H1 (cell line): Measurements from ENCODE around the gene TEAD1. TPM values are rescaled to one million over a fixed set of nuclear protein-coding genes. Genes with fewer than 3 reads are reported as not detected.

Source experiments
- CTCF ChIA-PET: fragments of 300-600 bp; sonication (Branson Sonifier 250); formaldehyde crosslinking; loops from one replicate; lab custom pipeline; 2021; ENCODE audit not compliant: partially characterized antibody; lab: Charles Lee
- POLR2A ChIA-PET: fragments of 300-600 bp; sonication (Branson Sonifier 250); formaldehyde crosslinking; loops from one replicate; lab custom pipeline; 2021; ENCODE audit warnings: inconsistent platforms; ENCODE audit not compliant: partially characterized antibody; lab: Charles Lee
- DNase-seq, 2 experiments: peaks; one replicate each; pipeline versions ENCODE4 v3.0.0 to v3.0.0-alpha.2; 2010 to 2022; ENCODE audit warnings: low spot score in 2 of 2, low read depth in 1 of 2, mixed read lengths in 1 of 2
- FAIRE-seq: peaks from 2 replicates; lab custom pipeline; 2011; peaks lifted over from hg19 to GRCh38; lab: Jason Lieb, UNC
- H2AFZ ChIP-seq: 2 replicates; pipeline ENCODE4 v1.8.1; 2012; ENCODE audit warnings: low read length, inconsistent platforms
- H2AK5ac ChIP-seq: 2 replicates; pipeline ENCODE4 v1.6.1; 2013; ENCODE audit warnings: low read depth, low read length
- H2BK120ac ChIP-seq: replicated peaks from 2 replicates; pipeline ENCODE3; 2013; ENCODE audit warnings: low read depth, low read length, inconsistent platforms
- H2BK12ac ChIP-seq: 2 replicates; pipeline ENCODE4 v1.6.1; 2013; ENCODE audit warnings: low read depth, low read length
- H2BK15ac ChIP-seq: 2 replicates; pipeline ENCODE4 v1.6.1; 2013; ENCODE audit warnings: low read length
- H2BK20ac ChIP-seq: 2 replicates; pipeline ENCODE4 v1.6.1; 2013; ENCODE audit warnings: low read length
- H2BK5ac ChIP-seq: 2 replicates; pipeline ENCODE4 v1.6.1; 2013; ENCODE audit warnings: low read depth, low read length
- H3K14ac ChIP-seq: 2 replicates; pipeline ENCODE4 v1.6.1; 2013; ENCODE audit warnings: inconsistent platforms; ENCODE audit not compliant: insufficient read length
- H3K18ac ChIP-seq: 2 replicates; pipeline ENCODE4 v1.6.1; 2013; ENCODE audit warnings: low read length; ENCODE audit errors: extremely low read depth
- H3K23ac ChIP-seq: 2 replicates; pipeline ENCODE4 v1.6.1; 2013; ENCODE audit warnings: inconsistent platforms; ENCODE audit not compliant: insufficient read length
- H3K23me2 ChIP-seq: 2 replicates; pipeline ENCODE4 v1.6.1; 2013; ENCODE audit warnings: low read depth, low read length
- H3K27ac ChIP-seq: 2 replicates; pipeline ENCODE4 v1.6.1; 2011; ENCODE audit warnings: low read depth, low read length, inconsistent platforms
- H3K27me3 ChIP-seq, 4 experiments: replicated peaks in 1 of 4; 1 replicate in 1 of 4; 2 replicates in 3 of 4; pipeline versions ENCODE4 v1.6.1 to v1.8.1; 2011 to 2013; ENCODE audit warnings: low read length in 3 of 4, mild to moderate bottlenecking in 3 of 4, inconsistent platforms in 2 of 4, mixed read lengths in 2 of 4, moderate library complexity in 1 of 4; ENCODE audit not compliant: control insufficient read depth in 3 of 4, insufficient read depth in 3 of 4; ENCODE audit errors: extremely low read depth in 1 of 4
- H3K36me3 ChIP-seq, 4 experiments: 2 replicates each; pipeline versions ENCODE4 v1.6.1 to v1.8.1; 2011 to 2013; ENCODE audit warnings: mild to moderate bottlenecking in 4 of 4, low read length in 3 of 4, moderate library complexity in 2 of 4, control low read depth in 1 of 4, inconsistent platforms in 1 of 4; ENCODE audit not compliant: insufficient read depth in 4 of 4, control insufficient read depth in 2 of 4
- H3K4ac ChIP-seq: replicated peaks from 2 replicates; pipeline ENCODE3; 2013; ENCODE audit warnings: low read length, low read depth, mixed read lengths, inconsistent platforms; ENCODE audit not compliant: insufficient read length
- H3K4me1 ChIP-seq, 4 experiments: replicated peaks in 1 of 4; 1 replicate in 1 of 4; 2 replicates in 3 of 4; pipeline versions ENCODE4 v1.6.1 to v1.8.1; 2011 to 2013; ENCODE audit warnings: low read length in 3 of 4, inconsistent platforms in 2 of 4, mixed read lengths in 1 of 4; ENCODE audit not compliant: insufficient read depth in 4 of 4, control insufficient read depth in 3 of 4
- H3K4me2 ChIP-seq, 2 experiments: 2 replicates each; pipeline versions ENCODE4 v1.6.1 to v1.8.1; 2011 to 2013; ENCODE audit warnings: low read depth in 2 of 2, low read length in 2 of 2, control low read depth in 1 of 2, inconsistent platforms in 1 of 2, mild to moderate bottlenecking in 1 of 2; ENCODE audit not compliant: insufficient read depth in 1 of 2
- H3K4me3 ChIP-seq, 4 experiments: fragments of 200-600, 300-600 bp in 1 of 4; sonication (generic), shearing (Covaris generic), sonication (Bioruptor Twin) in 1 of 4; 2 replicates each; pipeline versions ENCODE4 v1.5.1 to v1.8.1; 2011 to 2016; ENCODE audit warnings: low read length in 4 of 4, low read depth in 3 of 4, control low read depth in 2 of 4, inconsistent platforms in 2 of 4, mild to moderate bottlenecking in 2 of 4, mixed read lengths in 1 of 4, moderate library complexity in 1 of 4; ENCODE audit not compliant: insufficient read depth in 2 of 4; ENCODE audit errors: extremely low read depth in 1 of 4
- H3K56ac ChIP-seq: replicated peaks from 2 replicates; pipeline ENCODE3; 2013; ENCODE audit warnings: low read depth, mild to moderate bottlenecking, mixed read lengths, low read length, inconsistent platforms; ENCODE audit not compliant: insufficient read length
- H3K79me1 ChIP-seq: 2 replicates; pipeline ENCODE4 v1.6.1; 2013; ENCODE audit warnings: low read depth, low read length, control low read depth
- H3K79me2 ChIP-seq, 2 experiments: 2 replicates each; pipeline versions ENCODE4 v1.6.1 to v1.8.1; 2012 to 2013; ENCODE audit warnings: low read length in 2 of 2, mild to moderate bottlenecking in 2 of 2, inconsistent platforms in 1 of 2; ENCODE audit not compliant: insufficient read depth in 2 of 2, control insufficient read depth in 1 of 2
- H3K9ac ChIP-seq, 4 experiments: replicated peaks in 1 of 4; 1 replicate in 1 of 4; 2 replicates in 3 of 4; pipeline versions ENCODE4 v1.6.1 to v1.8.1; 2011 to 2013; ENCODE audit warnings: low read depth in 3 of 4, low read length in 3 of 4, control low read depth in 2 of 4, mild to moderate bottlenecking in 2 of 4, moderate library complexity in 2 of 4, inconsistent platforms in 1 of 4; ENCODE audit errors: extremely low read depth in 1 of 4
- H3K9me3 ChIP-seq, 2 experiments: 2 replicates each; pipeline versions ENCODE4 v1.6.1 to v1.8.1; 2012 to 2013; ENCODE audit warnings: mild to moderate bottlenecking in 2 of 2, moderate library complexity in 2 of 2, control low read depth in 1 of 2, inconsistent platforms in 1 of 2, low read depth in 1 of 2, low read length in 1 of 2, mixed read lengths in 1 of 2; ENCODE audit not compliant: insufficient read depth in 2 of 2
- H4K20me1 ChIP-seq, 2 experiments: replicated peaks in 1 of 2; 2 replicates each; pipeline versions ENCODE3 to v1.8.1; 2011 to 2013; ENCODE audit warnings: inconsistent platforms in 2 of 2, low read length in 2 of 2, mild to moderate bottlenecking in 1 of 2; ENCODE audit not compliant: insufficient read depth in 2 of 2, control insufficient read depth in 1 of 2
- H4K5ac ChIP-seq: 2 replicates; pipeline ENCODE4 v1.6.1; 2013; ENCODE audit warnings: low read length, low read depth, mixed read lengths, inconsistent platforms; ENCODE audit not compliant: insufficient read length
- H4K8ac ChIP-seq: 2 replicates; pipeline ENCODE4 v1.8.0; 2013; ENCODE audit warnings: mild to moderate bottlenecking, moderate library complexity, low read length, inconsistent platforms; ENCODE audit not compliant: insufficient read depth; ENCODE audit errors: extremely low read depth
- H4K91ac ChIP-seq: replicated peaks from 2 replicates; pipeline ENCODE3; 2013; ENCODE audit warnings: low read length, mixed read lengths, inconsistent platforms; ENCODE audit not compliant: insufficient read length
- BACH1 ChIP-seq: IDR thresholded peaks from 2 replicates; pipeline ENCODE4 v1.6.1; 2012; ENCODE audit warnings: low read length, improper control_type of control experiment
- CHD1 ChIP-seq: IDR thresholded peaks from 2 replicates; pipeline ENCODE4 v1.6.1; 2012; ENCODE audit warnings: low read depth, low read length, improper control_type of control experiment
- CHD2 ChIP-seq: IDR thresholded peaks from 2 replicates; pipeline ENCODE4 v1.6.1; 2012; ENCODE audit warnings: low read length, improper control_type of control experiment
- NANOG ChIP-seq: IDR thresholded peaks from 2 replicates; pipeline ENCODE4 v1.6.1; 2011; ENCODE audit warnings: low read length, low read depth, mild to moderate bottlenecking, inconsistent platforms; ENCODE audit not compliant: insufficient read depth, poor library complexity, severe bottlenecking
- NRF1 ChIP-seq: IDR thresholded peaks from 2 replicates; pipeline ENCODE4 v1.6.1; 2011; ENCODE audit warnings: mild to moderate bottlenecking, low read depth, low read length, improper control_type of control experiment
- POLR2AphosphoS5 ChIP-seq: IDR thresholded peaks from 2 replicates; pipeline ENCODE4 v1.6.1; 2011; ENCODE audit warnings: low read depth, low read length
- SIRT6 ChIP-seq: IDR thresholded peaks from one replicate; pipeline ENCODE4 v1.7.1; 2012; ENCODE audit warnings: low read length, inconsistent platforms
- WGBS, 2 experiments: shearing (Covaris generic) in 1 of 2; methylation state at CpG; one replicate each; pipeline versions ENCODE4 v1.1.6 to v1.1.7; 2013 to 2015; ENCODE audit warnings: low lambda C conversion rate in 2 of 2, mixed read lengths in 2 of 2, inconsistent platforms in 1 of 2, low coverage in 1 of 2, missing lambda C conversion rate in 1 of 2; ENCODE audit not compliant: insufficient replicate concordance in 2 of 2, insufficient coverage in 1 of 2, insufficient read length in 1 of 2; ENCODE audit errors: extremely low coverage in 1 of 2, missing lambda C conversion rate in 1 of 2; 5-methylcytosine and 5-hydroxymethylcytosine counted together
- polyA plus RNA-seq, 7 experiments: library from polyadenylated mRNA; depleted of rRNA in 3 of 7; stranded (reverse) in 5 of 7; unstranded in 2 of 7; fragments of >200 nt in 5 of 7; fragments of 200-250 nt in 2 of 7; gene quantifications; 1 replicate in 5 of 7; 2 replicates in 1 of 7; 4 replicates in 1 of 7; pipeline versions ENCODE4 v1.2.1 to v1.2.3, GENCODE V29; 2011 to 2013; ENCODE audit warnings: missing spikeins in 2 of 7, mixed read lengths in 2 of 7
- total RNA-seq: library from RNA; stranded (reverse); fragmentation: NEBNext Ultra II Directional; extraction: Animal tissue kit (Norgen Biotek cat#: 25700); gene quantifications from 2 replicates; pipeline ENCODE4 v1.2.1, GENCODE V29; 2021

Gene TEAD1
- total and polyA plus RNA-seq, 2 of the 8 experiments (the other 6 are each of a cell fraction or from before 2014, with no cell fraction given) = 15.6 to 67.4 TPM

DNA sequence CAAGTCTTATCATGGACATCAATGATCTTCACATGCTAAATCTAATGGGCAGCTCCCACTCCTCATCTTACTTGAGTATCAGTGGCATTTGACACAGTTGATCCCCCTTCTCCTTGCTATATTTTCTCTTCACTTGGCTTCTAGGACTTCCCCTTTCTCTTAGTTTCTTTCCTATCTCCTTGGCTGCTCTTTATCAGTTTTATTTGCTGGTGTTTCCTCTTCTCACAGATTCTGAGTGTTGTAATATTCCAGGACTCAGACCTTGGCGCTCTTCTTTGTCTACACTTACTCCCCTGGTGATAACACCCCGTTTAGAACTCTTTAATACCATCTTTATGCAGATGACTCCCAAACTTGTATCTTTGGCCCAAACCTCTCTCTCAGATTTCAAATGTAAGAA lies 301.0 kb downstream of the TEAD1 start:
- no peak for TF ChIP-seq CHD1
- TF ChIP-seq NANOG = no peak
- TF ChIP-seq POLR2AphosphoS5 = no peak
- TF ChIP-seq NRF1 = no peak
- TF ChIP-seq CHD2 = no peak
- no peak for TF ChIP-seq SIRT6
- no peak for TF ChIP-seq BACH1
- TF ChIP-seq, all 59 proteins: peak for 0
- Histone ChIP-seq H2BK120ac (no peak overlapping the region), H3K14ac (no peak overlapping the region), H4K91ac (no peak overlapping the region), H3K4ac (no peak overlapping the region), H2BK5ac (no peak overlapping the region), H4K8ac (no peak overlapping the region), H3K18ac (no peak overlapping the region), H3K56ac (no peak overlapping the region), H3K27ac (no peak overlapping the region), H3K4me1 (no peaks in the 10 kb centered on the region), H2BK12ac (no peak overlapping the region), H3K79me2 (no peaks in the 10 kb centered on the region), H3K23me2 (no peaks in the 10 kb centered on the region), H3K36me3 (no peaks in the 10 kb centered on the region), H4K20me1 (no peaks in the 10 kb centered on the region), H3K27me3 (no peaks in the 10 kb centered on the region), H4K5ac (no peak overlapping the region), H2BK15ac (no peak overlapping the region), H3K9me3 (no peaks in the 10 kb centered on the region), H2AFZ (no peak overlapping the region), H2BK20ac (no peak overlapping the region), H2AK5ac (no peak overlapping the region), H3K23ac (no peak overlapping the region), H3K4me2 (no peak overlapping the region), H3K9ac (no peak overlapping the region), H3K4me3 (no peak overlapping the region), H3K79me1 (no peaks in the 10 kb centered on the region)
- DNase-seq (no peak), FAIRE-seq (no peak)
- CTCF ChIA-PET = interaction anchor here (1.1 to 13.1 kb wide), 7 partner anchors 10 to 687 kb away, joined by 3 to 116 read pairs (median 5); no protein-coding TSS in a partner anchor
- POLR2A ChIA-PET = no interaction called here
- WGBS, 2 experiments = 84% methylated on average over 2 of the region's 2 CpGs; no CpG with 5 or more reads in 1 of the 2 experiments
